Ishikawa (cell line): ENCODE data around the gene DRGX.

Source experiments
- CEBPB ChIP-seq: IDR thresholded peaks from 2 replicates; pipeline ENCODE4 v1.6.1; 2012
- CREB1 ChIP-seq: IDR thresholded peaks from 2 replicates; pipeline ENCODE4 v1.6.1; 2012; ENCODE audit warnings: low read depth
- EGR1 ChIP-seq: IDR thresholded peaks from 2 replicates; pipeline ENCODE4 v1.6.1; 2012
- EP300 ChIP-seq: IDR thresholded peaks from 2 replicates; pipeline ENCODE4 v1.6.1; 2012; ENCODE audit warnings: borderline replicate concordance
- FOXM1 ChIP-seq: IDR thresholded peaks from 2 replicates; pipeline ENCODE4 v1.6.1; 2012; ENCODE audit warnings: low read depth, borderline replicate concordance
- MAX ChIP-seq: IDR thresholded peaks from 2 replicates; pipeline ENCODE4 v1.6.1; 2012
- NFIC ChIP-seq: IDR thresholded peaks from 2 replicates; pipeline ENCODE4 v1.6.1; 2012
- RAD21 ChIP-seq: IDR thresholded peaks from 2 replicates; pipeline ENCODE4 v1.6.1; 2012; ENCODE audit warnings: low read depth
- TAF1 ChIP-seq: IDR thresholded peaks from 2 replicates; pipeline ENCODE4 v1.6.1; 2012; ENCODE audit warnings: low read depth, mild to moderate bottlenecking
- TCF12 ChIP-seq: IDR thresholded peaks from 2 replicates; pipeline ENCODE4 v1.6.1; 2012; ENCODE audit warnings: low read depth
- TEAD4 ChIP-seq: IDR thresholded peaks from 2 replicates; pipeline ENCODE4 v1.6.1; 2012
- YY1 ChIP-seq: IDR thresholded peaks from 2 replicates; pipeline ENCODE4 v1.6.1; 2012; ENCODE audit warnings: low read depth
- ZBTB7A ChIP-seq: IDR thresholded peaks from 2 replicates; pipeline ENCODE4 v1.6.1; 2012; ENCODE audit warnings: low read depth
- TF ChIP-seq, protein P1 (sequence below): IDR thresholded peaks from 2 replicates; pipeline ENCODE4 v1.6.1; 2012
- TF ChIP-seq, protein P2 (sequence below): IDR thresholded peaks from 2 replicates; pipeline ENCODE4 v1.6.1; 2012; ENCODE audit warnings: low read depth, mild to moderate bottlenecking

The DRGX gene

DNA sequence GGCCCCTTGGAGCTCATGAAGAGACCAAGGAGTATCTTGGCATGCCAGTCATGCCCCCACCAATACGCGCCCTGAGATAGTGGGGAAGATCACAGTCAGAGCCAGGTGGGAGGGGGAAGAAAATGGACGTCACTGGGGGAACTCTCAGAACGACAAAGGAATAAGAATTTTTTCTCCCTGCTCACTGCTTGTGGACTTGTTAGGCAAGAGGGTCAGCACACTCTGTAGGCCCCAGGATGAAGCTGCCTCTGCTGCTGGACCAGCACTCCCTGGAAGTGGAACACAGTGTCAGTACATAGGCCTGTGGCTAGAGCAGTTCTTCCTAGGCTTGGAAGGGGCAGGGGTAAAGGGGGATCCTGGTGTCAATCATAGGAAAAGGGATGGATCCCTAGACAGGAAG, 46.5 kb downstream of the DRGX start:
- TF ChIP-seq, protein P1, sequence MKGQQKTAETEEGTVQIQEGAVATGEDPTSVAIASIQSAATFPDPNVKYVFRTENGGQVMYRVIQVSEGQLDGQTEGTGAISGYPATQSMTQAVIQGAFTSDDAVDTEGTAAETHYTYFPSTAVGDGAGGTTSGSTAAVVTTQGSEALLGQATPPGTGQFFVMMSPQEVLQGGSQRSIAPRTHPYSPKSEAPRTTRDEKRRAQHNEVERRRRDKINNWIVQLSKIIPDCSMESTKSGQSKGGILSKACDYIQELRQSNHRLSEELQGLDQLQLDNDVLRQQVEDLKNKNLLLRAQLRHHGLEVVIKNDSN, result no peak
- TF ChIP-seq TEAD4 (no peak), MAX (no peak), RAD21 (no peak), TAF1 (no peak), TCF12 (no peak)
- TF ChIP-seq, protein P2, sequence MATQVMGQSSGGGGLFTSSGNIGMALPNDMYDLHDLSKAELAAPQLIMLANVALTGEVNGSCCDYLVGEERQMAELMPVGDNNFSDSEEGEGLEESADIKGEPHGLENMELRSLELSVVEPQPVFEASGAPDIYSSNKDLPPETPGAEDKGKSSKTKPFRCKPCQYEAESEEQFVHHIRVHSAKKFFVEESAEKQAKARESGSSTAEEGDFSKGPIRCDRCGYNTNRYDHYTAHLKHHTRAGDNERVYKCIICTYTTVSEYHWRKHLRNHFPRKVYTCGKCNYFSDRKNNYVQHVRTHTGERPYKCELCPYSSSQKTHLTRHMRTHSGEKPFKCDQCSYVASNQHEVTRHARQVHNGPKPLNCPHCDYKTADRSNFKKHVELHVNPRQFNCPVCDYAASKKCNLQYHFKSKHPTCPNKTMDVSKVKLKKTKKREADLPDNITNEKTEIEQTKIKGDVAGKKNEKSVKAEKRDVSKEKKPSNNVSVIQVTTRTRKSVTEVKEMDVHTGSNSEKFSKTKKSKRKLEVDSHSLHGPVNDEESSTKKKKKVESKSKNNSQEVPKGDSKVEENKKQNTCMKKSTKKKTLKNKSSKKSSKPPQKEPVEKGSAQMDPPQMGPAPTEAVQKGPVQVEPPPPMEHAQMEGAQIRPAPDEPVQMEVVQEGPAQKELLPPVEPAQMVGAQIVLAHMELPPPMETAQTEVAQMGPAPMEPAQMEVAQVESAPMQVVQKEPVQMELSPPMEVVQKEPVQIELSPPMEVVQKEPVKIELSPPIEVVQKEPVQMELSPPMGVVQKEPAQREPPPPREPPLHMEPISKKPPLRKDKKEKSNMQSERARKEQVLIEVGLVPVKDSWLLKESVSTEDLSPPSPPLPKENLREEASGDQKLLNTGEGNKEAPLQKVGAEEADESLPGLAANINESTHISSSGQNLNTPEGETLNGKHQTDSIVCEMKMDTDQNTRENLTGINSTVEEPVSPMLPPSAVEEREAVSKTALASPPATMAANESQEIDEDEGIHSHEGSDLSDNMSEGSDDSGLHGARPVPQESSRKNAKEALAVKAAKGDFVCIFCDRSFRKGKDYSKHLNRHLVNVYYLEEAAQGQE, result no peak

- TF ChIP-seq CREB1, result no peak
- TF ChIP-seq, protein P1, result no peak
Observed at GRCh38 chr10:49348593-49348992, 47.3 kb downstream of the DRGX start.

GRCh38 chr10:49347827-49348226, 48.1 kb downstream of the DRGX start:
- TF ChIP-seq TAF1 (no peak), NFIC (no peak), CREB1 (no peak), EP300 (no peak), EGR1 (no peak), TCF12 (no peak), RAD21 (no peak), ZBTB7A (no peak), FOXM1 (no peak), MAX (no peak), TEAD4 (no peak), YY1 (no peak), CEBPB (no peak)
- TF ChIP-seq, protein P1, result no peak
- TF ChIP-seq, protein P2, result no peak

- TF ChIP-seq TAF1 (no peak), EP300 (no peak), FOXM1 (no peak), EGR1 (no peak), ZBTB7A (no peak), TEAD4 (no peak)
- TF ChIP-seq, protein P2, result no peak
Observed at GRCh38 chr10:49347342-49347741, 48.5 kb downstream of the DRGX start.

- TF ChIP-seq CEBPB (no peak), YY1 (no peak), FOXM1 (no peak), EP300 (no peak), EGR1 (no peak), TEAD4 (no peak), RAD21 (no peak), TCF12 (no peak), NFIC (no peak), ZBTB7A (no peak)
- TF ChIP-seq, protein P1, result no peak
Observed at GRCh38 chr10:49344840-49345239, 51.0 kb downstream of the DRGX start.
